B cell (primary cell): ENCODE data around the gene HABP4. TPM values are rescaled to one million over a fixed set of nuclear protein-coding genes. Genes with fewer than 3 reads are reported as not detected.

Experiments used
- ATAC-seq: fragments of 200-7000 bp; cut with Tn5 transposase; one replicate; pipeline ENCODE4 v1.10.0; 2021; ENCODE audit warnings: low read depth, mild to moderate bottlenecking, moderate number of reproducible peaks, moderate library complexity
- CTCF ChIA-PET: fragments of 350-600 bp; sonication (Branson Sonifier 250); formaldehyde crosslinking; loops from one replicate; lab custom pipeline; 2021; ENCODE audit warnings: antibody characterized with exemption, inconsistent platforms; lab: Charles Lee
- POLR2A ChIA-PET: fragments of 350-600 bp; sonication (Branson Sonifier 250); formaldehyde crosslinking; loops from one replicate; lab custom pipeline; 2021; ENCODE audit warnings: antibody characterized with exemption; lab: Charles Lee
- DNase-seq: peaks from one replicate; pipeline ENCODE4 v3.0.0; 2013
- H2AFZ ChIP-seq: 2 replicates; pipeline ENCODE4 v1.6.1; 2012; ENCODE audit warnings: mild to moderate bottlenecking, low read depth, low read length; ENCODE audit not compliant: insufficient read depth, poor library complexity, severe bottlenecking
- H3K27ac ChIP-seq, 2 donors: 1 replicate in 1 of 2; 2 replicates in 1 of 2; pipeline ENCODE4 v1.5.1; 2012 to 2013; ENCODE audit warnings: low read length in 2 of 2, mild to moderate bottlenecking in 2 of 2, moderate library complexity in 1 of 2
- H3K27me3 ChIP-seq, 4 experiments: fragments of 200-600 bp in 1 of 4; sonication (generic) in 1 of 4; replicated peaks in 1 of 4; 1 replicate in 2 of 4; 2 replicates in 2 of 4; pipeline versions ENCODE4 v1.6.1 to v1.7.0; 2013 to 2016; ENCODE audit warnings: low read length in 3 of 4, mild to moderate bottlenecking in 2 of 4, mixed read lengths in 1 of 4, moderate library complexity in 1 of 4; ENCODE audit not compliant: insufficient read depth in 4 of 4, control insufficient read depth in 3 of 4; ENCODE audit errors: control extremely low read depth in 1 of 4
- H3K36me3 ChIP-seq, 2 experiments: replicated peaks in 1 of 2; 1 replicate in 1 of 2; 2 replicates in 1 of 2; pipeline versions ENCODE4 v1.6.1 to v1.7.1; 2013; ENCODE audit warnings: low read length in 1 of 2; ENCODE audit not compliant: insufficient read depth in 2 of 2, control insufficient read depth in 1 of 2; ENCODE audit errors: control extremely low read depth in 1 of 2, extremely low read depth in 1 of 2
- H3K4me1 ChIP-seq, 2 donors: fragments of 200-600 bp in 1 of 2; sonication (generic) in 1 of 2; 1 replicate in 1 of 2; 2 replicates in 1 of 2; pipeline versions ENCODE4 v1.5.1 to v1.6.1; 2013 to 2017; ENCODE audit warnings: low read length in 2 of 2; ENCODE audit not compliant: control insufficient read depth in 2 of 2, insufficient read depth in 2 of 2
- H3K4me2 ChIP-seq: replicated peaks from 2 replicates; pipeline ENCODE3; 2012; ENCODE audit warnings: mild to moderate bottlenecking, low read depth, low read length; ENCODE audit not compliant: poor library complexity, severe bottlenecking
- H3K4me3 ChIP-seq, 5 experiments: fragments of 200-600 bp in 1 of 5; sonication (generic) in 1 of 5; 1 replicate in 3 of 5; 2 replicates in 2 of 5; pipeline versions ENCODE4 v1.5.1 to v1.7.0; 2011 to 2016; ENCODE audit warnings: low read length in 4 of 5, mild to moderate bottlenecking in 4 of 5, low read depth in 2 of 5, control low read depth in 1 of 5, moderate library complexity in 1 of 5; ENCODE audit not compliant: insufficient read depth in 1 of 5; ENCODE audit errors: control extremely low read depth in 1 of 5, extremely low read depth in 1 of 5
- H3K79me2 ChIP-seq: fragments of 200-600 bp; sonication (generic); one replicate; pipeline ENCODE4 v1.6.0; 2016; ENCODE audit warnings: low read length; ENCODE audit not compliant: control insufficient read depth, insufficient read depth
- H3K9ac ChIP-seq: fragments of 200-600 bp; sonication (generic); 2 replicates; pipeline ENCODE4 v1.6.1; 2017; ENCODE audit warnings: mild to moderate bottlenecking, low read length, moderate library complexity
- H3K9me3 ChIP-seq, 3 donors: one replicate each; pipeline versions ENCODE4 v1.6.1 to v1.7.1; 2013; ENCODE audit warnings: low read length in 2 of 3; ENCODE audit not compliant: control insufficient read depth in 2 of 3, insufficient read depth in 1 of 3; ENCODE audit errors: control extremely low read depth in 1 of 3
- H4K20me1 ChIP-seq: 2 replicates; pipeline ENCODE4 v1.6.0; 2012; ENCODE audit warnings: mild to moderate bottlenecking, low read length; ENCODE audit not compliant: insufficient read depth, control insufficient read depth, poor library complexity, severe bottlenecking
- H3K27ac Mint-ChIP-seq: one replicate; pipeline ENCODE4 v1.8.0; 2021; ENCODE audit warnings: mixed read lengths
- H3K27me3 Mint-ChIP-seq: one replicate; pipeline ENCODE4 v1.8.0; 2021; ENCODE audit warnings: mixed read lengths
- H3K4me1 Mint-ChIP-seq: one replicate; pipeline ENCODE4 v1.8.0; 2021; ENCODE audit warnings: mixed read lengths
- H3K4me3 Mint-ChIP-seq: one replicate; pipeline ENCODE4 v1.8.0; 2021; ENCODE audit warnings: mixed read lengths
- H3K9me3 Mint-ChIP-seq: one replicate; pipeline ENCODE4 v1.8.0; 2022; ENCODE audit warnings: mixed read lengths; ENCODE audit not compliant: insufficient read depth
- EZH2 ChIP-seq: IDR thresholded peaks from 2 replicates; pipeline ENCODE4 v1.6.1; 2012; ENCODE audit warnings: borderline replicate concordance, low read depth, mild to moderate bottlenecking, moderate library complexity, low read length; ENCODE audit not compliant: insufficient read depth, poor library complexity, severe bottlenecking
- whole genome bisulfite sequencing: methylation state at CpG from one replicate; pipeline ENCODE4 v1.1.5; 2013; ENCODE audit warnings: missing lambda C conversion rate; ENCODE audit not compliant: insufficient coverage; 5-methylcytosine and 5-hydroxymethylcytosine counted together
- intact Hi-C: fragments of 100-400 bp; cut with micrococcal nuclease; formaldehyde crosslinking; loops from one replicate; pipeline ENCODE4 v1.10.0; 2022
- polyA plus RNA-seq: library from polyadenylated mRNA; depleted of rRNA; stranded (reverse); fragments of >200 nt; gene quantifications from 2 replicates; pipeline ENCODE4 v1.2.3, GENCODE V29; 2012
- total RNA-seq, 2 donors: library from RNA; stranded (reverse); fragments of 120-200 nt in 1 of 2; gene quantifications; 1 replicate in 1 of 2; 2 replicates in 1 of 2; pipeline versions ENCODE4 v1.2.3 to v1.2.4, GENCODE V29; 2013 to 2022
- TF ChIP-seq, protein P1 (sequence below): fragments of 200-600 bp; IDR thresholded peaks from one replicate; pipeline ENCODE4 v1.8.0; 2022; ENCODE audit warnings: antibody characterized with exemption, mild to moderate bottlenecking

HABP4 gene
- total and polyA plus RNA-seq, 2 donors (not counting 1 experiment from before 2014, with no cell fraction given) = 3.3 to 15.0 TPM

DNA sequence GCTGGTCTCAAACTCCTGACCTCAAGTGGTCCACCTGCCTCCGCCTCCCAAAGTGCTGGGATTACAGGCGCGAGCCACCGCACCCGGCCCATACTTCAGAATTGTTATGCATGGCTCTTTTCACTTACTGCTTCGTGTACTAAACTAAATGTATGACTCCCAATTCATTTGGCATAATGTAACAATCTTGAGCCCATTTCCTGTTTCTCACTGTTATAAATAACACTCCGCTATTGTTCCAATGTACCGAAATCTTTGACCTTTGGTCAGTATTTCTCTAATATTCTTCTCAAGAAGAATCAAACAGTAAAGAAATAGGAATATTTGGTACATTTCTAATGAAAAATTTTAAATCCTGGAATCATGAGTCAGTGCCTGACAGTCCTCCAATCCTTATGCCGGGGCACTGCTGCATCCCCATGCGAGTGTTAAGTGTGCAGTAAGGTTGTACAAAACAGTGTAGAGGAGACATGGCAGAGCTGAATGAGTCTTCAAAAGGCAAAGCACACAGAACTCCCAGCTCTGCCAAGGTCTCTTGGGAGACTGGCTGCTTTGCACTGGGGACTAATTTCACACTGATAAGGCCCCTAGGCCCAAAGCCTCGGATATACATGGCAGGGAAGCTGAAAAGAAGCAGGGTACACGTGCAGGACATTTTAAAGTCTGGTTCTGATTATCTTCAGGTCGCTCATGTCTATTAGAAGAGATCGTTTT lies 58.4 kb downstream of the HABP4 start:
- TF ChIP-seq, protein P1, sequence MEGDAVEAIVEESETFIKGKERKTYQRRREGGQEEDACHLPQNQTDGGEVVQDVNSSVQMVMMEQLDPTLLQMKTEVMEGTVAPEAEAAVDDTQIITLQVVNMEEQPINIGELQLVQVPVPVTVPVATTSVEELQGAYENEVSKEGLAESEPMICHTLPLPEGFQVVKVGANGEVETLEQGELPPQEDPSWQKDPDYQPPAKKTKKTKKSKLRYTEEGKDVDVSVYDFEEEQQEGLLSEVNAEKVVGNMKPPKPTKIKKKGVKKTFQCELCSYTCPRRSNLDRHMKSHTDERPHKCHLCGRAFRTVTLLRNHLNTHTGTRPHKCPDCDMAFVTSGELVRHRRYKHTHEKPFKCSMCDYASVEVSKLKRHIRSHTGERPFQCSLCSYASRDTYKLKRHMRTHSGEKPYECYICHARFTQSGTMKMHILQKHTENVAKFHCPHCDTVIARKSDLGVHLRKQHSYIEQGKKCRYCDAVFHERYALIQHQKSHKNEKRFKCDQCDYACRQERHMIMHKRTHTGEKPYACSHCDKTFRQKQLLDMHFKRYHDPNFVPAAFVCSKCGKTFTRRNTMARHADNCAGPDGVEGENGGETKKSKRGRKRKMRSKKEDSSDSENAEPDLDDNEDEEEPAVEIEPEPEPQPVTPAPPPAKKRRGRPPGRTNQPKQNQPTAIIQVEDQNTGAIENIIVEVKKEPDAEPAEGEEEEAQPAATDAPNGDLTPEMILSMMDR = no peak
- TF ChIP-seq EZH2 = no peak
- Histone ChIP-seq H3K27me3 (no peaks in the 10 kb centered on the region), H3K4me1 (no peaks in the 10 kb centered on the region), H2AFZ (no peak overlapping the region), H3K4me2 (no peak overlapping the region), H3K27ac (no peak overlapping the region), H3K36me3 (no peaks in the 10 kb centered on the region), H3K4me3 (no peak overlapping the region), H3K9me3 (no peaks in the 10 kb centered on the region), H3K79me2 (no peaks in the 10 kb centered on the region), H3K9ac (no peak overlapping the region), H4K20me1 (no peaks in the 10 kb centered on the region)
- H3K4me1 Mint-ChIP-seq = no peaks in the 10 kb centered on the region
- no peaks in the 10 kb centered on the region for H3K27me3 Mint-ChIP-seq
- intact Hi-C loops = no loop called here
- DNase-seq (no peak), ATAC-seq (no peak)
- WGBS = 88% methylated on average over 7 of the region's 14 CpGs
- H3K4me3 Mint-ChIP-seq = no peak overlapping the region
- H3K9me3 Mint-ChIP-seq = no peaks in the 10 kb centered on the region
- H3K27ac Mint-ChIP-seq = no peak overlapping the region
- ChIA-PET CTCF (no interaction called here), POLR2A (no interaction called here)

DNA sequence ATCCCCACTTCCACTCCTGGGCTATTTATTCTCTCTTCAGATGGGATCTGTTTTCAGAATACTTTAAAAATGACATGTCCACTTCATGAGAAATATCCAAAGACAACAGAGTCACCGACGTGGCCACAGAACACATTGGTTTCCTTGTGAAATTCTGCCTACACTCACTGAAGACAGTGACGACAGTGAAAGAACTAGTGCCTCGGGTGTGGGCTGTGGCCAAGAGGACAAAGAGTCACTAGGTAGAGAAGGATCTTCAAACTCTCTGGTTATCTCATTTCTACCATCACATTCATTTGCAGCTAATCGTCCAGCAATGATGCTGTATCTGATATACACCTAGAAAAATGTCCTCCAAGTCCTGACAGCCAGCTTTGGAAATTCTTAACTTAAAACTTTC lies 59.1 kb downstream of the HABP4 start:
- WGBS = 100% methylated on average over 4 of the region's 5 CpGs
- no peak for TF ChIP-seq EZH2
- TF ChIP-seq, protein P1 = no peak
- Mint-ChIP-seq H3K9me3 (no peaks in the 10 kb centered on the region), H3K4me1 (no peaks in the 10 kb centered on the region), H3K27me3 (no peaks in the 10 kb centered on the region), H3K27ac (no peak overlapping the region), H3K4me3 (no peak overlapping the region)
- H3K9me3 ChIP-seq = no peaks in the 10 kb centered on the region
- no peak overlapping the region for H3K4me3 ChIP-seq
- no peak overlapping the region for H3K27ac ChIP-seq
- no peak overlapping the region for H2AFZ ChIP-seq
- CTCF ChIA-PET = no interaction called here
- no peak overlapping the region for H3K4me2 ChIP-seq
- DNase-seq = no peak
- no peaks in the 10 kb centered on the region for H3K27me3 ChIP-seq
- intact Hi-C loops = no loop called here
- H4K20me1 ChIP-seq = no peaks in the 10 kb centered on the region
- no peak overlapping the region for H3K9ac ChIP-seq
- POLR2A ChIA-PET = no interaction called here
- H3K79me2 ChIP-seq = no peaks in the 10 kb centered on the region
- no peaks in the 10 kb centered on the region for H3K4me1 ChIP-seq
- no peaks in the 10 kb centered on the region for H3K36me3 ChIP-seq
- no peak for ATAC-seq
